ENCODE data around the gene BBS10.
"Not testable (repeated sequence)": the region's sequence is repeated elsewhere in the genome, so short reads cannot be mapped to it uniquely, and the experiment has no call there.

The BBS10 gene

GRCh38 chr12:76329159-76329558, 19.1 kb downstream of the BBS10 start:
- no peak for DNase-seq

- not testable (repeated sequence) for DNase-seq
These were observed 28.5 kb downstream of the BBS10 start for GRCh38 chr12:76319595-76320319.

- no peak for DNase-seq
These were observed 29.2 kb downstream of the BBS10 start for GRCh38 chr12:76318773-76319594.

- DNase-seq, result no peak
These were observed 30.2 kb downstream of the BBS10 start for GRCh38 chr12:76317976-76318375.

GRCh38 chr12:76316468-76316867, 31.7 kb downstream of the BBS10 start:
- no peak for DNase-seq

- DNase-seq, result no peak
These were observed 34.9 kb downstream of the BBS10 start for GRCh38 chr12:76313299-76313698.

- DNase-seq, result no peak
These were observed 35.9 kb downstream of the BBS10 start for GRCh38 chr12:76312315-76312714.

- no peak for DNase-seq
These were observed 36.4 kb downstream of the BBS10 start for GRCh38 chr12:76311796-76312195.

- DNase-seq, result no peak
These were observed 38.1 kb downstream of the BBS10 start for GRCh38 chr12:76310110-76310509.

GRCh38 chr12:76308866-76309265, 39.3 kb downstream of the BBS10 start:
- no peak for DNase-seq

- DNase-seq, result no peak
These were observed 41.1 kb downstream of the BBS10 start for GRCh38 chr12:76307083-76307482.

GRCh38 chr12:76303989-76304460, 44.2 kb downstream of the BBS10 start:
- no peak for DNase-seq

GRCh38 chr12:76303365-76303764, 44.9 kb downstream of the BBS10 start:
- no peak for DNase-seq

- DNase-seq, result no peak
These were observed 47.9 kb downstream of the BBS10 start for GRCh38 chr12:76300297-76300665.

- DNase-seq, result peak; percentile 34
These were observed 48.5 kb downstream of the BBS10 start for GRCh38 chr12:76299536-76300296.

Measured in NCI-H524 treated with DMSO at 0.1 percent for 48 hours (cell line).